ENCODE measurements around the gene LAMA5.

- TF ChIP-seq CTCF (IDR thresholded peaks at IDR 0.05) (no peak), POLR2A (IDR thresholded peaks at IDR 0.05) (no peak)
These were observed 73.2 kb downstream of the LAMA5 start for GRCh38 chr20:62293946-62294345.

Data from right lobe of liver (tissue), 4 donors.